ENCODE results near the gene ADIPOR1.

Gene ADIPOR1

GRCh38 chr1:202964791-202965410 lies 6.8 kb upstream of the ADIPOR1 start:
- TF ChIP-seq TAF1 (IDR thresholded peaks at IDR 0.05; ENCODE audit: borderline replicate concordance, insufficient read depth, low read length) (no peak), SIN3A (IDR thresholded peaks at IDR 0.05; ENCODE audit: borderline replicate concordance, insufficient read depth, low read length) (no peak), REST (IDR thresholded peaks at IDR 0.05; ENCODE audit: insufficient read depth in 1 of 2, low read depth in 2 of 2, low read length in 2 of 2) (no peak), POLR2AphosphoS5 (IDR thresholded peaks at IDR 0.05; ENCODE audit: low read depth, low read length) (no peak), FOXP2 (optimal IDR thresholded peaks at IDR 0.05; ENCODE audit: borderline replicate concordance, extremely low read depth, extremely low read length, insufficient read depth) (no peak)

GRCh38 chr1:202961220-202961880 lies 3.2 kb upstream of the ADIPOR1 start:
- TF ChIP-seq REST (IDR thresholded peaks at IDR 0.05; ENCODE audit: insufficient read depth in 1 of 2, low read depth in 2 of 2, low read length in 2 of 2) (no peak), SIN3A (IDR thresholded peaks at IDR 0.05; ENCODE audit: borderline replicate concordance, insufficient read depth, low read length) (no peak), FOXP2 (optimal IDR thresholded peaks at IDR 0.05; ENCODE audit: borderline replicate concordance, extremely low read depth, extremely low read length, insufficient read depth) (no peak), POLR2AphosphoS5 (IDR thresholded peaks at IDR 0.05; ENCODE audit: low read depth, low read length) (no peak), TAF1 (IDR thresholded peaks at IDR 0.05; ENCODE audit: borderline replicate concordance, insufficient read depth, low read length) (no peak)

GRCh38 chr1:202959276-202959620 lies 1.1 kb upstream of the ADIPOR1 start:
- TF ChIP-seq TAF1 (IDR thresholded peaks at IDR 0.05; ENCODE audit: borderline replicate concordance, insufficient read depth, low read length) (no peak), POLR2AphosphoS5 (IDR thresholded peaks at IDR 0.05; ENCODE audit: low read depth, low read length) (no peak), SIN3A (IDR thresholded peaks at IDR 0.05; ENCODE audit: borderline replicate concordance, insufficient read depth, low read length) (no peak), REST (IDR thresholded peaks at IDR 0.05; ENCODE audit: insufficient read depth in 1 of 2, low read depth in 2 of 2, low read length in 2 of 2) (no peak)

- TF ChIP-seq SIN3A (IDR thresholded peaks at IDR 0.05; ENCODE audit: borderline replicate concordance, insufficient read depth, low read length), result no peak
- TF ChIP-seq REST (IDR thresholded peaks at IDR 0.05; ENCODE audit: insufficient read depth in 1 of 2, low read depth in 2 of 2, low read length in 2 of 2), result no peak
- TF ChIP-seq POLR2AphosphoS5 (IDR thresholded peaks at IDR 0.05; ENCODE audit: low read depth, low read length), result no peak
- TF ChIP-seq FOXP2 (optimal IDR thresholded peaks at IDR 0.05; ENCODE audit: borderline replicate concordance, extremely low read depth, extremely low read length, insufficient read depth), result no peak
- no peak for TF ChIP-seq TAF1 (IDR thresholded peaks at IDR 0.05; ENCODE audit: borderline replicate concordance, insufficient read depth, low read length)
Observed at GRCh38 chr1:202958544-202959275, 598 bp upstream of the ADIPOR1 start.

Measured in PFSK-1 (cell line).